Measurements from ENCODE around the gene NCK1.
"Not testable (repeated sequence)": the region's sequence is repeated elsewhere in the genome, so short reads cannot be mapped to it uniquely, and the experiment has no call there.

Gene NCK1

DNA sequence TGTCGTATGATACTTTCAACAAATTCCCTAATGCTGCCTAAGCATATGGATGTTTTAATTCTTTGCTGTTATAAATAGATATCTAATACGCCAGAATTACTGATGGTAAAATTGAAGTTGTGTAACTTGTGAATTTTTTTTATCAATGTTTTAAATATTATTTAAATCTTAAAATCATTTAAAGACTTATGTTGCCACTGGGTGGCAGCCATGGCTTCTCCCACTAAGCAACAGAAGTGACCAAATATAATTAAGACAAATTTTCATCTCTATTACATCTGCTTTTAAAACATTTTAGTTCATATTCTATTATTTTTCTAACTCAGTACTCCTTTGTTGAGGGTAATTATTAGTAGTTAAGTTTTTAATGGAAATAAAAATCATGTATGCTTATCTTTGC lies 87.7 kb downstream of the NCK1 start:
- DNase-seq: no peak

DNA sequence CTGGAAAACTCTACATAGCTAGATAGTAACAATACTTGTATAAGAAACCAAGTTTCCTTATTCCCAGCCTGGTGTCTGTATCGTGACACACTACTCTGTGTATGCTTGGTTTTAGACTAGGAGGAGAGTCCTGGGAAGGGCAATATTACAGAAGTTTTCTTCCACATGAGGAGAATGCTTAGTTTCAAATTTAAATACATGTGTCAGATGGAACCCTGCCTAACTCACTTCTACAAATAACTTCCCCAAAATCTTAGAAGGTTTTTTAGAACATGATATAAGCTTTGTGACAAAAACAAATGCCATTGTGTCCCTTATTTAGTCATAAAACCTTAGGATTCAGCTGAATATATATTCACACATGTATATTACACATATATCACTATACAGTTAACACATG lies 88.6 kb downstream of the NCK1 start:
- DNase-seq: no peak

DNA sequence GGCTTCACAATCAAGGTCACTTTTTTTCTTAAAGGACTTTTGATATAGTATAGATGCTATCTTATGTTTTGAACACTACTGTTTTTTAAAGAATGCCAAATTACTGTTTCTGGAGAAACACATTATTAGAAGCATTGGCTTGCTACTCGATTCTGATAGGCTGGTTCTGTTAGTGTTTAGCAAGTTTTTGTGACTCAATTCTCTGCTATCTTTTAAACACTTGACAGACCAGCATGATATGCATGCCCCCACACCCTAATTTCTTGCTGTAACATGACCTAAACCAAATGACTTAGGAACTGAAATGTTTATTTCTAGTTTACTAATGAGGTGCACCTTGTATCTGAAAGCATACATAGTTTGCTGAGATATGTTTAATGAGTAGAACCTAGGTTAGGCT lies 90.3 kb downstream of the NCK1 start:
- DNase-seq: no peak

DNA sequence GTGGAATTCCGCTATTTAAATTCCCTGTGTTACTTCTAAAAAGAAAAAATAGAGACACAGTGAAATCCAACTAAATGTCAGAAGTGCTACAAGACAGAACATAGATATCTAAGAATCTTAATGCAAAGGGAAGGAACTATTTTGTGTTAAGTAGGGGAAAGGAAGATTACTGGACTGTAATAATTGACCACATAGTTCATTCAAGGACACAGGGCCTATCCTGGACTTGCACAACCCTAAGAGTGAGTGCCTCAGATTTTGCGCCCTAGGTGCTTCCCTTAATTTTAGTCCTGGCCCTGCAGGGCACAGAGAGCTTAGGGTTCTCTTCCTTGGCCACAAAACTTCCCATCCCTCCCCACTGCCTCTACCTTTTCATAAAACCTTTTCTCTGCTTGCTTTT lies 92.2 kb downstream of the NCK1 start:
- DNase-seq: no peak

DNA sequence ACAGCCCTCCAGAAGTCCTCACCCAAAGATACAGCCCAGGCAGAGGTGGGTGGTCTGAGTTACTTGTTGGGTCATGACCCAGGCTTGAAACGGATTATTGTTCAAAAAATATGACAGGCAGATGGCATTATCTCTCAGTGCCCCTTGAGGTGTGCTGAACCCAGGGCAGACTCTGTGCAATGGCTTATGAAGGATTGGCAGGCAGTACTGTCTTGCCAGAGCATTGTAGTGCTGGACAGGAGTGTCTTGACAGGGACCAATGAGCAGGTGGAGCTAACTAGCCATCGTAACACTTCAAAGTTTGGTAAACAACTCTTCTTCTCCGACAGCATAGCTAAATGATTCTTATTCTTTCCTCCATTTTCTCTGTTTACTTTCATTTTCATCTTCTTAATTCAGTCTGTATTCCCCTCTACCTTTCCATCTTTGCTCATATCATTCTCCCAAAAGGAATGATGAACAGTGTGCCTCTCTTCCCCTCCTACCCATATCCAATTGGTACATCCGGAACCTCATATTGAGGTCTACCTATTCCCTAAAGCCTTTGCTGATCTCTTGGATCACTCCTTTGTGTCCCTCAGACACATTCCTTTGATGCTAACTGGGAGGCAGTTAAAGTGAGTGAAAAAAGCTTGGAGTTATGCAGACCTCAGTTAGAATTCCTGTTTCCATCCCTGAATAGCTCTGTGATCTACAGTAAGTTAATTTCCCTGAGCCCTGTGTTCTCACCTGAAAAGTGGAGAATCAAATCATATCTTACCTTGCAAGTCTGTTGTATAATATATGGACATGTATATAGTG lies 93.2 kb downstream of the NCK1 start:
- DNase-seq: no peak

DNA sequence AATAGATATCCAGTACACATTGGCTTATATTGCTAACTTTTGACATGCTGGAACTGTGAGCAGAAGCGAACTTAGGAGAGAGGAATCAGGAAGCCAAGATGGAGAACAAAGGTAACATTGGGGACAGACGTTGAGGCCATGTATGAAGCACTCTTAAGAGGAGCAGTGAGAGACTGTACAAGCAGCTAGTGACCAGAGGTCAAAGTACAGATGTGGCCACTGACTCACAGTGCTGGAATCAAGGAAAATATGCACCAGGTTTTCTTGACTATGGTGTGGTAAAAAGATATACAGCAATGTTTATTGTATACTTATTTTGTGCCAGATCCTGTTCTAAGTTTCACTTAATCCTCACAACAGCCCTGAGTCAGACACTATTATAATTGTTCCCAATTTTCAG lies 93.8 kb downstream of the NCK1 start:
- DNase-seq: no peak

DNA sequence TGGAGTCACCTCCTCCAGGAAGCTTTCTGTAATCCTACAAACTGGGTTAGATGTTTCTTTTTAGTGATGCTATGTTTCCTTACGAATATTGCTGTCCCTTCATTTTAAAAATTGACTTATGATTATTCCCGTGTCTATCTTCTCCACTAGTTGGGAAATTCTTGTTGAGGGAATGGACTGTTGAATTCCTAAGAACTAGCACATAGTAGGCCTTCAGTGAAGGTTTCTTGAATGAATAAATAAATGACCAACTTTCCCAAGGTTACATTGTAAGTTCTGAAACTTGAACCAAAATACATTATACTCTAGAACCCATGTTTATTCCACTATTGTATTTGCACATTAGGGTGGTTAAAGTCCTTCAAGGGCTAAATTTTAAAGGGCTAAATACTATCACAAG lies 95.0 kb downstream of the NCK1 start:
- no peak for DNase-seq

DNA sequence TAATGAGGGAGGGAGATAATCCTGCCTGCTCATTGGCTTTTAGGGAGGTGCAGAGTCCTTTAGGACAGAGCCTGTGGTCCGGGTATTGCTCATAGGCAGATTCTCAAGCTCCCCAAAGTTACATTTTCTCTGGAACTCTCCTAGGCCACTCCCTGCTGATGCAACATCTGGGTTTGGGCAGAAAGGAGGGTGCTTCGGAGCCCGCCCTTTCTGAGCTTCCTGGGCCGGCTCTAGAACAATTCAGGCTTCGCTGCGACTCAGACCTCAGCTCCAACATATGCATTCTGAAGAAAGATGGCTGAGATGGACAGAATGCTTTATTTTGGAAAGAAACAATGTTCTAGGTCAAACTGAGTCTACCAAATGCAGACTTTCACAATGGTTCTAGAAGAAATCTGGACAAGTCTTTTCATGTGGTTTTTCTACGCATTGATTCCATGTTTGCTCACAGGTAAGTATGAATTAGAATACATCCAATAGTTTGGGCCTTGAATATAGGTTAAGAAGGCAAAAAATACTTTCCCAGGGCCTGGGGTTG lies 95.8 kb downstream of the NCK1 start, which contains the start of gene IL20RB:
Gene IL20RB (plus strand): TSS at position 233 of the 538 bp plus-strand sequence. CDS start 131 bp downstream, at position 364.
- no peak for DNase-seq

DNA sequence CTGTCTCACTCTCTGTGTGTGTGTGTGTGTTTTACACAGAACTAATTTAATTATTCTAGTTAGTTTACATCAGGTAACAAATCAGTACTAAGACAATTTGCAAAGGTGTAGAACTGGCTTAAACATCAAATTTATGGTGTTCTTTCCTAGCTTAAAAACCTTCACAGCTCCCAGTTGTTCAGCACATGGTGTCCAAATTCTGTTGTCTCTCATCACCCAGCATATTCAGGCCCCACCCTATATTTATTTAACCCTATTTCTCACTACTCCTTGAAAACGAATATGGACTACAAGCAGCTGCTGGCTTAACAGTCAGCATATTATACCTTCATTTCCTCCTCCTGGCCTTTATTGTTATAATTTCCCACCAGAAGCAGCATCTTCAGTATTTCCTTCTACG lies 96.9 kb downstream of the NCK1 start:
- DNase-seq: no peak

DNA sequence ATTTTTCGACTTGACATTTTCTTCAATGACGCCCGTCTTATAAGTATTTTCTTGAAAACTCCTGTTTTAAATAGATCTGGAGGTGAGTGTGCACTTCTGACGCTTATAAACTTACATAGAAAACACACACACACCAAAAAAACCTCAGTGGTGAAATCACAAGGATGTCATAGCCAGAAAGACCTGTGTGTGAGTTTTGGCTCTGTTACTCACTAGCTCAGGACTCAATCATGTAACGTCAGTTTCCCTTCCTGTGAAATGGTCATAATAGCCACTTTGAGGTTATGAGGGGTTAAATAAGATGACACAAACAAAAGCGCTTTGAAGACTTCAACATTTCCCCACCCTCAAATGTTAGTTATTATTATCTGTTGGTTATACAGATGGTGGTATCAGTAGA lies 97.6 kb downstream of the NCK1 start:
- no peak for DNase-seq

DNA sequence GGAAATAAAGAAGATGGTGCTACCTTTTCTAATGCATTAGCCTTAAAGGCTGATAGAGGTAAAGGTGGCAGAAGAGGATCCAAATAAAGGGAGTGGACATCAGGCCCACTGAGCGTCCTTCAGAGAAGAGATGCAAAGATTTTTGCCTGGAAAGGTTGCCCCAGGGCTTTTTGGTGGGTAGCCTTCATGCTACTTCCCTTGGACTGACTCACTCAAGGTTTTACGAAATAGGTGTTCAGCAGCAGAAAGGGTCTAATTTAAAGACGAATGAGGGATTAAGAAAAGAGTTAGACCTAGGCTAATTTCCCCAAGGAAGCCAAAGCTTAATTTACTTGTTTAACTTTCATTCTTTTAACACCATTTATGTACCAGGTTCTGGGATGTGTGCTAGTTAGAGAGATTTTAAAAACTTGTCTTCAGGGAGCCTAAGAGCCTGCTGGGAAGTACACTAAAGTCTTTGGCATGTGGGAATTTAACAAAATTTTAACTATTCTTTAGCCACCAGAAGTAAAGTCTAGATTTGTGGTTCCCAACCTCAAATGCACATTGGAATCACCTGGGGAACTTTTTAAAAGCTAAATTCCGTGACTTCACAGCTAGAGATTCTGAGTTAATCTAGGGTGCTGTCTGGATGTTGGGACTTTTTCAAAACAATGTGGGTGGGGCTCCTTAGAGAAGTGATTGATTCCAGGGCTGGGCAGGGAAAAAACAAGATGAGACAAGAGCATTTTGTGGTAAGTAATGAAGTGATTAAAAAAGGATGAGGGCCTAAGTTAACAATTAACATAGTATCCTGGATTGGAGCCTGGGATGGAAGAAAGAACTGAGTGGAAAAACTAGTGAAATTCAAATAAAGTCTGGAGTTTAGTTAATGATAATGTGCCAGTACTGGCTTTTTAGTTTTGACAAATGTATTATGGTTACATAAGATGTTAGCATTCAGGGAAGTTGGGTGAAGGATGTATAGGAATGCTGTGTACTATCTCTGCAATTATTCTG lies 99.1 kb downstream of the NCK1 start:
- no peak for DNase-seq

DNA sequence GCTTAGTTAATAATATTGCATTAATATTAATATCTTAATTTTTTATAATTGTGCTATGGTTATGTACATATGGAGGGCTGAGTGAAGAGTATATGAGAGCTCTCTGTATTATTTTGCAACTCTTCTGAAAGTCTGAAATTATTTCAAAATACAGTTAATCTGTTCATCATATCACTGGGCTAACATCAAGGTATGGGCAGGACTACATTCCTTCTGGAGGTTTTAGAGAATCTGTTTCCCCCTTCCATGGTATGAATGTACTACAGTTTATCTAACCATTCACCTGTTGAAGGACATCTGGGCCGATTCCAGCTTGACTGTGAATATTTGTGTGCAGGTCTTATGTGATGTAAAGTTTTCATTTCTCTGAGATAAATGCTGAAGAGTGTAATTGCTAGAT lies 100.9 kb downstream of the NCK1 start:
- no peak for DNase-seq

DNA sequence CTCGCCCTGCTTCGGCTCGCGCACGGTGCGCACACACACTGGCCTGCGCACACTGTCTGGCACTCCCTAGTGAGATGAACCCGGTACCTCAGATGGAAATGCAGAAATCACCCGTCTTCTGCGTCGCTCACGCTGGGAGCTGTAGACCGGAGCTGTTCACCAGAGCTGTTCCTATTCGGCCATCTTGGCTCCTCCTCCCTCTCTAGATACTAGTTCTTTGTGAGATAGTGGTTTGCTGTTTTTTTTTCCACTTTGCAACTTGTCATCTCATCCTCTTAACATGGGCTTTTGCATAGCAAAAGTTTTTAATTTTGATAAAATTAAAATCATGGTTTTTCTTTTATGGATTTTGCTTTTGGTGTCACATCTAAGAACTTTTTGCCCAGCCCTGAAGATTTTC lies 107.5 kb downstream of the NCK1 start:
- DNase-seq: not testable (repeated sequence)

DNA sequence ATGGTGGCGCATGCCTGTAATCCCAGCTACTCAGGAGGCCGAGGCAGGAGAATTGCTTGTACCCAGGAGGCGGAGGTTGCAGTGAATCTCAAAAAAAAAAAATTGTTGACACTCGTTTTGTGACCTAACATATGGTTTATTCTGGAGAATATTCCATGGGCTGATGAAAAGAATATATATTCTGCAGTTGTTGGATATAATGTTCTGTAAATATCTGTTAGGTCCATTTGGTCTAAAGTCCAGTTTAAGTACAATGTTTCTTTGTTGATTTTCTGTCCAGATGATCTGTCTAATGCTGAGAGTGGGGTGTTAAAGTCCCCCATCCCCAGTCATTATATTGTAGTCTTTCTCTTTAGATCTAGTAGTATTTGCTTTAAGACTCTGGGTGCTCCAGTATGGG lies 111.3 kb downstream of the NCK1 start:
- no peak for DNase-seq

DNA sequence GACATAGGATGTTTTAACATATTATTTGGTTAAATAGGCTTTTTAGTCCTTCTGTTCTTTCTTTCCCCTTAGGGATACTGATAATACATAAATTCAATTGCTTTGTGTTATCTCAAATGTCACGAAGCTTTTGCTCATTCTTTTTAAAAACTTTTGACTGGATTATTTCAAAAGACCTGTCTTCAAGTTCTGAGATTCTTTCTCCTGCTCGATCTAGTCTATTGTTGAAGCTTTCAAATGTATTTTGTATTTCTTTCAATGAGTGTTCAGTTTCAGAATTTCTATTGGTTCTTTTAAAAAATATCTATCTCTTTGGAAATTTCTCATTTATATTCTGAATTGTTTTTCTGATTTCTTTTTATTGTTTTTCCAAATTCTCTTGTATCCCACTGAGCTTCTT lies 112.7 kb downstream of the NCK1 start:
- DNase-seq: no peak

DNA sequence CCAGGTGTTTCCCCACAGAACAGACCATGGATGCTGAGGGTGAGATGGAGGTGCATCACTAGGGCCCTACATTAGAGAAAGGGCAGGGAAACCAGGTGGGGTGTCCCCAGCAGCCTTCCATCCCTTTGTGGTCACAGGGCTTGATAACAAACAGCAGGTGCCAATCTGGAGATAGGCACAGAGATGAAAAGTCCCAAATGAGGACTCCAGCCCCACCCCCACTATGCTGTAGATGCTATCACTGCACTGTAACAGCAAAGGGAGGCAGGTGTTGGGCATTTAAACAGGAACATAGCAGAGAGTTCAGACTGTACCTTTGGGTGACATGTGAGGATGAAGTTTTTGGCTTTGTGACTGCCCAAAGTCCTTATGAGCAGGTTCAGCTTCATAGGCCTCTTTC lies 117.2 kb downstream of the NCK1 start:
- DNase-seq: no peak

DNA sequence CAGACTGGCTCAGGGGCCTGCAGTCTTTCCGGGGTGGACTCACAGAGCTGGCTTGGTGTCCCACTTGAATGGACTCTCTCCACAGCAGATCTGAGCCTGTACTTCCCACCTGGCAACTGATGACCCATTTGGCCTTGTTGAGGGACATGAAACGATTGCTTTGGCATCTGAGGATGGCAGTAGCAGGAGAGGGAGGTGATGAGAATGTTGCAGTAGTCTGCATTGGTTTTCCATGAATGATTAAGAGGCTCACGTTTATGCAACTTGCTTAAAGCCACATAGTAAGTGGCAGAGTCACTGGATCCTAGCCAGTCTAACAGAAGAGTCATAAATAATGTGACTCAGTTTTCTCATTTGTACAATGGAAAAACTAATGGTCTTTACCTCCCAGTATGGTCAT lies 117.7 kb downstream of the NCK1 start:
- no peak for DNase-seq

DNA sequence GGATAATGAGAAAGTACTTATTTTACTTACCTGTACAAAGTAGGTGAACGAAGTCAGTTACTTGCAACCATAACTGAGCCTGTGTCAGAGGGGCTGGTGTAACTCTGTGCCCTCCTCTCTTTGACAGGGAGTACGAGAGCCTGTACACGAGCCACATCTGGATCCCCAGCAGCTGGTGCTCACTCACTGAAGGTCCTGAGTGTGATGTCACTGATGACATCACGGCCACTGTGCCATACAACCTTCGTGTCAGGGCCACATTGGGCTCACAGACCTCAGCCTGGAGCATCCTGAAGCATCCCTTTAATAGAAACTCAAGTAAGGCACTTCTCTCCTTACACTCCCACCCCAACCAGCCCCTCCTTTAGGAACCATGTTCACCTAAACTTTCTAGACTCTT lies 120.0 kb downstream of the NCK1 start:
- no peak for DNase-seq

DNA sequence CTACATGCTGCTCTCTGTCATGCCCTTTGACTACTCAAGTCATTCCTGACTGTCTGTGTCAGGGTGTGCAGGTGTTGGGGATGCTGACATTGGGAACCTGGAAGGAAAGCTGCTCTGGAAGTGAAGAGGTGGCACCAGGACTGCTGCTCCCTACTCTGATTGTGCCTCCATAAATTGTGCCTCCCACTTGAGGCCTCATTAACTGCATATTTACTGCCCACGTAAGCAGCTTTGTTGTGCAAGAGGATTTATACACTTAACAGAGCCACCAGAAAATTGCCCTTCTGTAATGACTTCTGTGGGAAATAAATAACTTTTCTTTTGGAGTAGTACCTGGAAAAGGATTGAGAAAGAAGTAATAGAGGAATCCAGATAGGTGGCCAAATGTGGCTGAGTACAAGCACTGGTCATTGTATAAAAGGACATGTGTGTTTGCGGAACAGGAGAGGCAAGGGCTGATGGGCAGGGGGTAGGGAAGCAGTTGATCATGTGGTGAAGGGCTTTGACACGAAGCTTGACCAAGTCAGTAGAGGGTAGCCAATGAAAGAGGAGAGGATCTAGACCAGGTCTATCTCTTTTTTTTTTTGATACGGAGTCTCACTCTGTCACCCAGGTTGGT lies 120.6 kb downstream of the NCK1 start:
- DNase-seq: peak in 2 of 3 experiments; percentile 23 to 34

DNA sequence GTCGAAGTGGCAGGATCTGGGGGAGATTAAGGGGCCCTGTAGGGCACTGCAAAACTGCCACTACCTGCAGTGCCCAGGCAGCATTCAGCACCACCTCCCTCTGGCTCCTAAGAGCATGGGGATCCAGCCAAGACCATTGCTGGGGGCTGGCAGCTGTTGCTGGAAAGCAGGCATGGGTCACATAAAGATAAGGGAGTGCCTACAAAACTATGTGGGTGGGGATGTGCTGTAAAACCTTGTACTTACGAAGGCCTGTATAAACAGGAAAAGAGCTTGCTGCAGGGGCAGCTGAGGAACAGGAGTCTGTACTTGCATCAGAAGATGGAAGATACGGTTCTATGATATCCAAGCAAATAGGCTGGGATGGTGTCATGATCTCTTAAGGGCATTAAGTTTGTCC lies 122.8 kb downstream of the NCK1 start:
- DNase-seq: no peak

DNA sequence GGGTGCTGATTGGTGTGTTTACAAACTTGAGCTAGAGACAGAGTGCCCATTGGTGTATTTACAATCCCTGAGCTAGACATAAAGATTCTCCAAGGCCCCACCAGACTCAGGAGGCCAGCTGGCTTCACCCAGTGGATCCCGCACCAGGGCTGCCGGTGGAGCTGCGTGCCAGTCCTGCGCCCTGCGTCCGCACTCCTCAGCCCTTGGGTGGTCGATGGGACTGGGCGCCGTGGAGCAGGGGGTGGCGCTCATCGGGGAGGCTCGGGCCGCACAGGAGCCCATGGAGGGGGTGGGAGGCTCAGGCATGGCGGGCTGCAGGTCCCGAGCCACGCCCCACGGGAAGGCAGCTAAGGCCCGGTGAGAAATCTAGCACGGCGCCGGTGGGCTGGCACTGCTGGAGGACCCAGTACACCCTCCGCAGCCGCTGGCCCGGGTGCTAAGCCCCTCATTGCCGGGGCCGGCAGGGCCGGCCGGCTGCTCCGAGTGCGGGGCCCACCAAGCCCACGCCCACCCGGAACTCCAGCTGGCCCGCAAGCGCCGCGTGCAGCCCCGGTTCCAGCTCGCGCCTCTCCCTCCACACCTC lies 125.5 kb downstream of the NCK1 start:
- not testable (repeated sequence) for DNase-seq

DNA sequence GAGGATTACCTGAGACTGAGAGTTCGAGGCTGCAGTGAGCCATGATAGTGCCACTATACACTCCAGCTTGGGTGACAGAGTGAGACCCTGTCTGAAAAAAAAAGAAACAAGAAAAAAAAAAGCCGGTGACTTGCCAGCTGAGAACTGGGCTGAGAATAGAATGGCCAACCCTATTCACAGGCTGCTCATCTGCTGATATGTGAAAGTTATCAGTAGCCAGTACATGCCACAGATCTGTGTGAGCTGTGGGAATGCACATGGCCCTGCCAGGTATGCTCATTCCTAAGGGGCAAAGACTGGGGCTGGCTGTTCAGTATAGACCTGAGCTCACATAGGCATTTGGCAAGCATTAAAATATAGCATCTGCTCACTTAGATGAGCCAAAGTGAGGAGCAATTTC lies 126.6 kb downstream of the NCK1 start:
- no peak for DNase-seq

All from NCI-H1417 (cell line).